GM18505 (cell line): Measurements from ENCODE around the gene C1QTNF1.

Experiments used
- ATAC-seq: cut with Tn5 transposase; IDR thresholded peaks from one replicate; pipeline ENCODE4 v1.9.1; 2021; ENCODE audit not compliant: unreplicated experiment
- POLR2A ChIP-seq: IDR thresholded peaks from 4 replicates; pipeline ENCODE4 v1.6.1; 2011; ENCODE audit warnings: borderline replicate concordance; ENCODE audit not compliant: insufficient read depth, insufficient read length; ENCODE audit errors: extremely low read depth

The C1QTNF1 gene

DNA sequence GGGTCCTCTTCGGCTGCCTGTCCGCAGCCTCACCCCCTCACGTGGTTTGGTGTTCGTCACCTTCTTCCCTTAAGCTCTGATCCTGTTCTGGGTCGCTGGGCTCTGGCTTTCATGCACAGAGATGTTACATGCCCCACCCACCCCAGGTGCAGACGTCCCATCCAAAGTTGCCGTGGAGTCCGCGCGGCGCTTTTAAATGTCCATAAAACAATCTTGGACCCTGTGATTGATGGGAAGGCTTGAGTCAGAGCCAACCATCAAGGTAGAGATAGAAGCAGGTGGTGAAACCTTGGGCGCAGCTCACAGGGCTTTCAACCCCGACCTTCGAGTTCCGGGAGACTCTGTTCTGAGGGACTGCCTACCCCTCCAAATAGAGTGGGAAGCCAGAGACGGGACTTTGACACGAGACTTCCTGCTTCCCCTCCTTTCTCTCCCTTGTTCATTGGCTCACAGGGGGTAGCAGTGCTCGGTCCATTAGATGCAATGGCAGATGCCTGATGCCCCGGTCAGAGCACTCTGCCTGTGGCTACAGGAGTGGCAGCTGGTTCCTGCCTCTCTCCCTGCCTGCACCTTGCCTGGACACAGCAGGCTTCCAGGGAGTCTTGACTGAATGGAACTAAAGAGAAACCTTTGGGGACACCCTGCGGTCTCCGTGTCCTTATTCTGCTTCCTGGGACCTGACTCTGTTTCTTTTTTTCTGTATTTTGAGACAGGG is 54.7 kb downstream of the C1QTNF1 start:
- no peak for TF ChIP-seq POLR2A
- ATAC-seq = no peak

DNA sequence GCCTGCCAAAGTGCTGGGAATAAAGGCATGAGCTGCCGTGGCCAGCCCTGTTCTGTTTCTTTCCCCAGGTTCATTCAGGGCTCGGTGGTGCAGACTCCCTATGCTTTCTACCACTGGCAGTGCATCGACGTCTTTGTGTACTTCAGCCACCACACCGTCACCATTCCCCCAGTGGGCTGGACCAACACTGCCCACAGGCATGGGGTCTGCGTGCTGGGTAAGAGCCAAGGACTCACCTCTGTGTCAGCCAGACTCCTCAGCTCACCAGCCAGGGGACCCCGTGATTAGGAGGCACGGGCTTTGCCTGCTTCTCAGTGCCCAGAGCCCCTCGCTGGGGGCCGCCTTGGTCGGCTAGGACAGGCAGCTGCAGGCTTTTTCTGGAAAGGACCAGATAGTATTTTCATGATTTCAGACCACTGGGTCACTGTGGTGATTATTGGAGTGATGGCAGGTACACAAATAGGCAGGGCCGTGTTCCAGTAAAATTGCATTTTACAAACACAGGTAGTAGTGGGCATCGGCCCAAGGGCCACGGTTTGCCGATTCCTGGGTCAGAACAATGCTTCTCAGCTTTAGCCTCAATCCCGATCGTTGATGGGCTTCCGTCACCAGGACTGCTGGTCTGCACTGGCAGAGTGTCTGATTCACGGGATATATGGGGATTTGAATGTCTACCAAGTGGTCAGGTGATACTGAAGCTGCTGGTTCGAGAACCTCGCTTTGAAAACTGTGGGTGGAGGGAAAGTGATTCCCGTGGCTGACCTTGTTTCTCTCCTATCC is 55.6 kb downstream of the C1QTNF1 start:
- TF ChIP-seq POLR2A = no peak
- no peak for ATAC-seq

- no peak for TF ChIP-seq POLR2A
- ATAC-seq = no peak
Observed at GRCh38 chr17:79080349-79080748, 56.4 kb downstream of the C1QTNF1 start.

DNA sequence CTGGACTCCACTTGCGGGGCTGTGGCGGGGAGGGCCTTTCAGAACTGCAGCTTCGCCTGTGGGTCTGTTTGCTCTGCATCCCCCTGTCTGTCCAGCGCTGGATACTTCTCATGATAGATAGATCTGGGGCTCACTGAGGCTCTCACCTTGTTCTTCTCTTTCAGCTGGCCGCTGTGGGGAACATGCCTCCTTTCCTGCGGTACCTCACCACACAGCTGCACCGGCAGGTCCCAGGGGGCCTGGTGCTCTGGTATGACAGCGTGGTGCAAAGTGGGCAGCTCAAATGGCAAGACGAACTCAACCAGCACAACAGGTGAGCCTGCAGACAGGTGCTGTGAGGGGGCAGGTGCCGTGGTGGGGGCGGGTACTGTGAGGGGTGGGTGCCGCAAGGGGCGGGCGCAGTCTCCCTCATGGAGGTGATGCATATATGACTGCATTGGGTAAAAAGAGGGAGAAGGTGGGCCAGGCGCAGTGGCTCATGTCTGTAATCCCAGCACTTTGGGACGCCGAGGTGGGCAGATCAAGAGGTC is 56.9 kb downstream of the C1QTNF1 start:
- TF ChIP-seq POLR2A = no peak
- no peak for ATAC-seq

DNA sequence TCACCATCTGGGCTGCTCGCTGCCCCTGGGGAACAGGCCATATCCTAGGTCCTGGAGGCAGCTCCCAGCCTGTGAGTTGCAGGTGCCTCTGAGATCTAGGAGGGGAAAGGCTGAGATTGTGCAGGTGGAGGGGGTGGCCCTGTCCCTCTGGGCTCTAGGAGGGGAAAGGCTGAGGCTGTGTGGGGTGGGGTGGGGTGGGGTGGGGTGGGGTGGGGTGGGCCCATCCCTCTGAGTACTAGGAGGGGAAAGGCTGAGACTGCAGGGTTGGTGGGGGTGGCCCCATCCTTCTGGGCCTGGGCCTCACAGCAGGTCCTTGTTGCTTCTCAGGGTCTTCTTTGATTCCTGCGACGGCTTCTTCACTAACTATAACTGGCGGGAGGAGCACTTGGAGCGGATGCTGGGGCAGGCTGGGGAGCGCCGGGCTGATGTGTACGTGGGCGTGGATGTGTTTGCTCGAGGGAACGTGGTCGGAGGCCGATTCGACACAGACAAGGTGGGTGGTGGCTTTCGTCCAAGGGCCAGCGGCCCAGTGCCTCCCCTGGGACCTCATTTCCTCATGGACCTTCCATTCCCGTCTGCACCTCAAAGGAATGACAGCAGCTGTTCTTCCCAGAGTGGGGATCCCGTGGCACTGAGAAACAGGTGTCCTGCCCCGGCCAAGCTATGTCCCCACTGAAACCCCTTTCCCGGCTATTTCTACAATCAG is 57.8 kb downstream of the C1QTNF1 start:
- ATAC-seq = no peak

DNA sequence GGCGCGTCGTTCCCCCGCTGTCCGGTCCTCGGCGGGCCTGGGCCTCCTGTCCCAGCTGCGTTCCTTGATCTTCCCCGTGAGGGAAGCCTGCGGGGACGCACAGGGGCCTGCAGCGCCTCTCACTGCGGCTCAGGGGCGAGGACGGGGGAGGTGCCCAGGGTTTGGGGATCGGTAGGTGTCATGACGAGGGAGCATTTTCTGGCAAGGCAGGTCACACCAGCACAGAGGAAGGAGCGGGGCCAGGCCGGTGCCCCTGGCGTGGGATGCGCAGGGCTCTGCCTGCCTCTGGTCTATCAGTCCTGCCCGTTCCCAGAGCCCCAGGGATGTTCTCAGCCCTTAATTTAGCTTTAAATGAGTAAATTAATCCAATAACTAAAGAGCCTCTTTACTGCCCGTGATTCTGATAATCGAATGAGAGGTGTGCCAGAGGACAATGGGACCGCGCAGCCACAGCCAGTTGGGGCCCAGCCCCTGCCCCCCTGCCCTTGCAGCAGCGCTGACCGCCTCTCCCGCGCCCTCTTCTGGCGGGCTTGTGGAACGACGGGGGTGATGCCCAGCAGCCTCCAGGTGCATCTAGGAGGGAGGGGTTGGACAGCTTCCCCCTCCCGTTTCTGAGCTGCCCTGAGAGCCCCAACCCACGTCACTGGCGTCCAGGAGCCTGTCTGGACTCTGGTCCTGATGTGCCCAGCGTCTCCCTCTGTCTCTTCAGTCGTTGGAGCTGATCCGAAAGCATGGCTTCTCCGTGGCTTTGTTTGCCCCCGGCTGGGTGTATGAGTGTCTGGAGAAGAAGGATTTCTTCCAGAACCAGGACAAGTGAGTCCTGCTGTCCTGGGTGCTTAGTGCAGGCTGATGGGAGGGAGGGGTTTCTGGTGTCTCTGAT is 58.6 kb downstream of the C1QTNF1 start:
- no peak for ATAC-seq
- TF ChIP-seq POLR2A = no peak

More for the DNA sequence above, 57.8 kb downstream of the C1QTNF1 start:
- no peak for TF ChIP-seq POLR2A

- no peak for TF ChIP-seq POLR2A
- no peak for ATAC-seq
Observed at GRCh38 chr17:79083191-79083971, 59.4 kb downstream of the C1QTNF1 start.

DNA sequence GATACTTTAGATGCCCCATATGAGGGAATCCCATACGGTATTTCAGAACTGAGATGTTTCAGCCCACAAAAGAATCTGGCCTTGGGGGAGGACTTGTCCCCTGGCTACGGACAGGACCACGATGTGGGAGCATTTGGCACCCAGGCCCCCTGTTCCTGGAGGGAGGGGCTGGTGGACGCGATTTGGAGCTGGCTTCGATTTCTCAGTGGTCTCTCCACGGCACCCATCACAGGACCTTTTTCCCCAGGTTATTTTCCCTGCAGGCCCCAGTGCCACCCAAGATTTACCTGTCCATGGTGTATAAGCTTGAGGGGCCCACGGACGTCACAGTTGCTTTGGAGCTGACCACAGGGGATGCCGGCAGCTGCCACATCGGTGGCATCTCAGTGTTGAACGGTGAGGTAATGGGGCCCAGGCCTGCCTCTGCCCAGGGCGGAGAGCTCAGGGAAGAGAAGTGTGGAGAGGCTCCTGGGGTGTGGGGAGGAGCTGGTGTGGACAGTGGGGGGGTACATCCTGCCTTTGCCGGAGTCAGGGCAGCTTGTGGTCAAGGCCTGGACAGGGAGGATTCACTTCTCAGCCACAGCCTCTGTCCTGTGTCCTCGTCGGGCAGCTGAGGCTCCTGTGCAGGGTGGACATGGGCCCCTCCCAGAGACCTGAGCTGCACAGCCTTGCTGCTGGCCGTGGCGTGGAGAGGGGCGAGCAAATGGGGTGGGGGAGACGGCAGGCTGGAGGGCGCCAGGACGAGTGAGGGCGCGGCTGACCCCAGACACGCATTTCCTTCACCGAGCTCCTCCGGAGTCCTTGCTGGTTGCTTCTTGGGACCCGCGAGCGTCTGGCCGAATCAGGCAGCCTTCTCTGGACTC is 60.6 kb downstream of the C1QTNF1 start:
- ATAC-seq = no peak
- no peak for TF ChIP-seq POLR2A

GRCh38 chr17:79085154-79085920 is 61.4 kb downstream of the C1QTNF1 start:
- TF ChIP-seq POLR2A = no peak
- no peak for ATAC-seq

DNA sequence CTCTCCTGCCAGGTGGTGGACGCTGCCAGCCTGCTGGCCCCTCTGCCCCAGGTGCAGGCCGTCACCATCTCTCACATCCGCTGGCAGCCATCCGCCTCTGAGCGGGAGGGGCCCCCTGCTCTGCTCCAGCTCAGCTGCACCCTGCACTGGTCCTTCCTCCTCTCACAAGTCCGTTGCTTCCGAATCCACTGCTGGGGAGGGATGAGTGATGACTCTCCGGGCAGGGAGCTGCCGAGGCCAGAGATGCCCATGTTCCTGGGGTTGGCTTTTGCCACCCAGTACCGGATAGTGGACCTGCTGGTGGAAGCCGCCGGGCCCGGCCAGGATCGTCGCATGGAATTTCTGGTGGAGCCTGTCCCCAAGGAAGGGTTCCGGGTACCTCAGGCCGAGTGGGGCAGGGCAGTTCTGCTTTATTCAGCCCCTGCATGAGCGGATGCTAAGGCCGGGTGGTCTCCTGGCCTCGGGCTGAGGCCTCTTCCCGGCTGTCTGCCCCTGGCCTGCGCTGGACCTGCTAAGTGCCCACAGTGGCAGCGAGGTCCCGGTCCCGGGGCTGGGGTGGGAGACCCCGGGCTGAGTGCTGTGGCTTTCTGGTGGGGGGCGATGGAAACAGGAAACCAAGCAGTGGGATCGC is 62.1 kb downstream of the C1QTNF1 start:
- no peak for TF ChIP-seq POLR2A
- ATAC-seq = no peak
